Middle frontal gyrus (tissue), 1 donor: Measurements from ENCODE around the gene EIF5AL1.
"Not testable (repeated sequence)": the region's sequence is repeated elsewhere in the genome, so short reads cannot be mapped to it uniquely, and the experiment has no call there.

Experiments
- DNase-seq: peaks from one replicate; pipeline ENCODE4 v3.0.0-alpha.2; 2015; ENCODE audit warnings: low spot score; ENCODE audit errors: extremely low spot score

EIF5AL1 gene

DNA sequence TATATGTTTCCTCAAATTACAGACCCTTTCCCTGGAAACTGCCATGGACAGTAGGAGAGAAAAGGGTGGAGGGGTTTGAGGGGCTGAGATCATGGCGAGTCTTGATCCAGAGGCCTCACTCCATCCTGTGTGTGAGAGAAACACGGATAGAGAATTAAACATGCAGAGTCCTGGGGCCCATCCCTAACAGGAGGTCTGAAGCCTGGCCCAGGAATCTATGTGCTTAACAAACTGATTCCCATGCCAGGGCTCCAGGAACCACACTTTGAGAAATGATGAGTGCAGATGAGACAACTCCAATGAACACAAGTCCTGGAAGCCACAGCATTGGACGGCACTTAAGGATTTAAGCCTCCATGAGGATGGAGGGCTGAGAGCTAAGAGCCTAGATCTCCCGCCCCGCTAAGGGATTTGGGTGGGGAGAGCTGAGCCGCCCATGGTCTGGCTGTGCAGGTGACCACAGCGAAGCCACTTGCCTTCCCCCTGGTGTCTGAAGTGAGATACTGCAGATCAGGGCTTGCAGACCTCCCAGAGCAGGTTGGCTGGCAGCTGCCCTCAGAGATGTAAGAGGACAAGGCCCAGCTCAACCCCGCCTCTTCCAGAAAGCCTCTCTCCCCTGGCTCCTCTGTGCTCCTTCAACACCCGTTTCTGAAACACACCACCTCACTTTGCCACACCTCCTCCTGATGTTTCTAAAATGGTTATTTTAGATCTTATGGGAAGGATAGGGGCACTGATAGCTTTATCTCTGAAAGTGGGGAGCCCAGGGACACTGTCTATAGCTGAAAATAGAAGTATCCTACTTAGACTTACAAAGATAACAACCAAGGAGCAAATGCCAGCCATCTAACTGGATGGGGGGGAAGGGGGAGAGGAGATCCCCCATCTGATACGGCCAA lies 24.8 kb upstream of the EIF5AL1 start:
- no peak for DNase-seq

DNA sequence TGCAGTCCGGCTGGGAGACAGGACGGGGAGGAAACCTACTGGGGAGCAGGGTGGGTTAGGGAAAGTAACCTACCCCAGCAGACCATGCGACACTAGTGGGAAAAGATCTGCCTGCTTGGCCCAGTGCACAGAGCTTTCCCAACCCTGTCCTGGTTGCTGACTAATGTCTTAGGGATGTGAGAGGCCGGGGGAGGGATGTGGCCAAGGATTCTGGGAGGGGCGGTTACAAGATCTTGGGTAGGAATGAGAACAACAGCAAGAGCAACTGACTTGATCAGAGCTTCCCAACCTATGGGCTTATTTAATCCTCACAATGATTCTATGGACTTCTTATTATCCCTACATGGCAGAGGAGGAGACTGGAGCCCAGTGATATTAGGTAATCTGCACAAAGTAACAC lies 24.0 kb upstream of the EIF5AL1 start:
- DNase-seq: no peak

DNA sequence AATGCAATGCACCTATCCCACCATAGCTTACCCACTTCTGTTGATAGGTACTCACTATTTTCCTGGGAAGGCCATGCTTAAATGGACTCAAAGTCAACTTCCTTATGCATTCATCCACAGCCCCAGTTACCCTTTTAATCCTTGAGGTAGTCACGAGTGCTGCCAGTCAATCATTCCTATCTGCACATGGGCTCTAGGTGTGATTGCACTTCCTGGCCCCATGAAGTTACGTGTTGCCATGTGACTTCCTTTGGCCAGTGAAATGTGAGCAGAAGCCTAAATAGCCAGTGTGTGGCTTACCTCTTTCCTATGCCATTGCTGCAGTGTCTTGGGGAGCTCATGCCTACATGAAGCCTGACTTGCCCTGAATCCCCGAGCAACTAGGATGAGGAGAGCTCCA lies 23.5 kb upstream of the EIF5AL1 start:
- DNase-seq: no peak

DNA sequence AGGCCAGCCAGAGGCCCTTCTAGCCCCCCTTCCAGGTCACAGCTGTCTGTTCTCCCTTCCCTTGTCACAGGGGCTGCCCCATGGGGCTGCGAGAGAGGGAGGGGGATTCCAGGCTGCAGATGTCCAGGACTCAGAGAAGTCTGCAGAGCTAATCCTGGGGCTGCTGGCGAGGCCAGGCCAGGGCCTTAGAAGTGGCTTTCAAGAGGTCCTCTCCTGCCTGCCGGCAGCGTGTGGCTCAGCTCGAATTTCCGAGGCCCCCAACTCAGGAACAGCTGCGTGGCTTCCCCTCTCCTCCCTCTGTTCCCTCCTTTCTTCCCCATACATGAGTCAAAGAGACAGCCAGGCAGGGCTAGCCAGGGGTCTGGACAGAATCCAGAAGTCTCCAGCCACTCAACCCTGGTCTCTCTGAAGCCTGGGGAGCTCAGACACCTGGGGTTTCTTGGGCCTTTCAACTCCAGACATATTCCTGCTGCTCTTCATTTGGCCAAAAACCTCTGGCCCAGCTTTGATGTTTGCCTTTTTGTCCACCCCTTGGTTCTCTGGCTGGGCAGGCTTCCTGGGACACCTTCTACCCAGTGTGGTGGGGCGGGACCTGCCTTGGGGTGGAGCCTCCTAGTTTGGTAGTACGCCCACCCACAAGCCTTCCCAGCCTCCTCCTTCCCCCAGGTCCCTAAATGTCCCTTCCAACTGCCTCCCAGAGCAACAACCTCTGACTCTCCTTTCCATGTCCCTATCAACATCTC lies 21.8 kb upstream of the EIF5AL1 start:
- no peak for DNase-seq

DNA sequence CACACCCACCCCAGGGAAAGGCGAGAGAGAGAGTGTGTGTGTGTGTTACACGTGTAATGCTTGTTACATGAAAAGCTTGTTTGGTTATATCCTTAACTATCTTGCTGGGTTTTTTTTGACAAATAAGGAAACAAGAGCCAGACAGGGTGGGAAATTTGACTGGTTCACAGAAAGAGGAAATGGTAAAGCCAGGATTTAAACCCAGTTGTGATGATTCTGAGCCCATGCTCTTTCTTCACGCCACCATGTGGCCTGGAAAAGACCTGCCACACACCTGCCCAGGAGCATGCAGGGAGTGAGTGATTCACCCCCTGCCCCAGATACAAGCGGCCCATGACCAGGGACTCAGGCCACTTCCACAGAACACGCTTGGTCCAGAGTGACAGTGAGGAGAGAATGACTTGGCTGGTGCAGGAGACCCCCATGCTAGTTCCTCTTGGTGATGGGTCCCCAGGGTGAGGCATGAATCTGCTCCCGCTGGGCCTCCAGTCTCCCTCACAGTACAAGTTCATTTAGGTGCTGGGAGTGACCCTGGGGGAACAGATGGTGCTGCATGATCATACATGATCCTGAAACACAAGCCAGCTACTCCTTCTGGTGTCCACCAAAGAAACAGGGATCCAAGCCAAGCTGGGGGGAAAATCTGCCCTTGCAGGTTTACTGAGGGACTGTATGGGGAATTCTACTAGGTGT lies 21.0 kb upstream of the EIF5AL1 start:
- no peak for DNase-seq

DNA sequence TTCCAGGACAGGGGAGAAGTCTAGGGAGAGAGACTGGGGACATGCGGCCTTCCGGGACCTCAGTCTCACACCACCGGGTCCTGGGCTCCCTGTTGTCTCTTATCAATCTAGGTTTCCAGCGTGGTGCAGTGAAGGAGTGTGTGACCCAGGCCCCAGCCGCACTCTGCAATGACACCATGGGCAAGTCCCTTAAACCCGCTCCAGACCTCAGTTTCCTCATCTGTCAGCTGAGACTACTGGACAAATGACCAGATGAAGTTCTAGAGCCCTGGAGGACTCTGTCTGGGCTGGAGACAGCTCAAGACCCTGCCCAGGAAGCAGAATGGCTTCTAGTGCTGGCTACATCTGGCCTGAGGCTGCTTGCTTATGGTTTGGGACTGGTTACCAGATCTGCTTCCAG lies 20.1 kb upstream of the EIF5AL1 start:
- no peak for DNase-seq

DNA sequence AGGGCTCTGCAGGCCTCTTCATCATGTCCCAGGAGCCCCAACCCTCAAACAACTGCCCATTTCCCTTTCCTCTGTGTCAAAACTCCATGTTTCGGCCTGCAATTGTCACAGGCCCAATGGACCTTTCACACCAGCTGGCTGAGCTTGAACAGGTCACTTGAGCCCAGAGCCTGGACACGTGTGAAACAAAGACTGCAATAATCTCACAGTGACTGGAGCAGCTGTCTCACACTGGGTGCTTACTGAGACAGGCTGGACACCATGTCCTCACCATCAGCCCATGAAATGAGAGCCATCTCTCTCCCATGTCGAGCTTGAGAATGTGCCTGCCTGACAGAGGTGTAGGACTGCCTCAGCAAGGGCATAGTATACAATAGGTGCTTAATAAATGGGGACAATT lies 19.5 kb upstream of the EIF5AL1 start:
- no peak for DNase-seq

DNA sequence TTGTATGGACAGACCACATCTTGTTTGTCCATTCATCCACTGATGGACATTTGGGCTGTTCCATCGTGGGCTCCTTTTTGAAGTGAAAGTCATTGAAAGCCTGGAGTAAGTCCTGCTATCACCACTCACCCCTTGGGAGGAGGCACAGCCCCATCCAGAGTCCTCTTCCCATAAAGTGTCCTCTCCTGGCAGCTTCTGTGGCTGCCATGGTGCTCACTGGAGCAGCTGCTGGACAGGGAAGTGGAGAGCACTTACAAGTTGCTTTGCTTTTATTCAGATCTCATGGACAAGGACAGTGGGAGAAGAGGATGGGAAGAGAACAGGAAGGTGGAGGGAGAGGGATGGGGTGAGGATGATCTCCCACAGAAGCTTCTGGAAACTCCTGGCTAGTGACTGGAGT lies 18.5 kb upstream of the EIF5AL1 start:
- DNase-seq: no peak

DNA sequence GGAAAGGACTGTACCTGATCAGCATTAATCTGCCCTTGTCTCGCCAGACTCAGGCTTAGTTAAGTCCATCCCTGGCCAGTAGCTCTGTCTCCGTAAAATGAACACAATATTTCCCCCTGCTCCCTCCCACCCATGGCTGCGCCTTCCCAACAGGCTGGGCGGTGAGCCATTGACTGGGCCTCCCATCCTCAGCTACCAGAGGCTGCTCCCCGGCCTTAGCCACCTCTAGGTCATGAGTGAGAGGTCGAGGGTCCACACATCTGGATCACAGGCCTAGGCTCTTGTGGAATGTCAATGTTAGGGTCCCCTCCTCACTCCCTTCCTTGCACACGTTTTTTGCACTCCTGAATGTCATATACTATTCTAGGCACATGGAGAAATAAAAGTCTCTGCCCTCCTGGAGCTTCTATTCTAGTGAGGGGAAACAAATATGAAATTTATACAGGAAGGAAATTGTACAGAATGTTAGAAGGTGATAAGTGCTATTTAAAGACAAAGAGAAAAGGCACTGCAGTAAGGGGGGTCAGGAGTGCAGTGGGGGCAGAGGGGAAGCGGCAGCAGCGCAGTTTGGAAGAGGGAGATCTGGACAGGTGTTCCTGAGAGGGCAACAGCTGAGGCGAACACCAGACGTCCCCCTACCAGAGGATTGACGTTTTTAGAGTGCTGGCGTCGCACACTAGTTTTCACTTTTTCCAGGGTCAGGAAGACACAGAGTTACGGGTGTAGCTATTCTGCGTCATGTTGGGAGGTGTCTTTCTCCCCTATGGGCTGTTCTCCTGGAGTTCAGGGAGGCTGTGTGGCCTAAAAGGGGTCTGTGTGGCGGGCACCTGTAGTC lies 17.2 kb upstream of the EIF5AL1 start:
- DNase-seq: no peak

DNA sequence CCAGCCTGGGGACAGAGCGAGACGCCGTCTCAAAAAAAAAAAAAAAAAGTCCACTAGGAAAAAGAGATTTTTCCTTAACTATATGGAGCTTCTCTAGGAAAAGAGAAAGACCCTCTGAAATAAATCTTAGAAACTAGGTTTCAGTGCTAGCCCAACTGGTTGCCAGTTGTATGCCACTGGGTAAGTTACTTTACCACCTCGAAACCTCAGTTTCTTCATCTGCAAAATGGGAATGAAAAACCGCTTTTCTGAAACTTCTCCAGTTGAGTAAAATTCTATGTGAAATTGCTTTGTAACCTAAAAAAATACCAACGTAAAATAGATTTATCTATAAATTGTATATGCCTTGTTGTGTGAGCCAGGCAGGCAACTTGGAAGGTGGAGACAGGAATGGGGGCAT lies 16.5 kb upstream of the EIF5AL1 start:
- no peak for DNase-seq

DNA sequence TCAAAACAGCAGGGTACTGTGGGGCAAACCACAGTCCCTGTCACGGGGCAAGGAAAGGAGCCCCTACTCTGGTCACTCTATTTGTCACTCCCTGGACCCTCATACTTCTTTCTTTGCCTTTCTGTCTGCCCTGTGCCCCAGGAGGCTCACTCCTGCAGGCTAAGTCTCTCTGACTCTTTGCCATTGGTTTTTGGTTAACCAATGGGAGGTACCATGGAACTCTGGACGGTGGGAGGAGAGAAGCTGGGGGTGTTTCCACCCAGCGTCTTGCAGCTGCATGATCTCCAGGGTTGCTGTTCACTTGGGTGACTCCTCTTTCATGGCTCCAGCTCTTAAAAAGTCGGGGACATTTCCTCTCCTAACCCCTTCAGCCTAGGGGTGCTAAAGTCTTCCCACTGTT lies 15.4 kb upstream of the EIF5AL1 start:
- DNase-seq: no peak

DNA sequence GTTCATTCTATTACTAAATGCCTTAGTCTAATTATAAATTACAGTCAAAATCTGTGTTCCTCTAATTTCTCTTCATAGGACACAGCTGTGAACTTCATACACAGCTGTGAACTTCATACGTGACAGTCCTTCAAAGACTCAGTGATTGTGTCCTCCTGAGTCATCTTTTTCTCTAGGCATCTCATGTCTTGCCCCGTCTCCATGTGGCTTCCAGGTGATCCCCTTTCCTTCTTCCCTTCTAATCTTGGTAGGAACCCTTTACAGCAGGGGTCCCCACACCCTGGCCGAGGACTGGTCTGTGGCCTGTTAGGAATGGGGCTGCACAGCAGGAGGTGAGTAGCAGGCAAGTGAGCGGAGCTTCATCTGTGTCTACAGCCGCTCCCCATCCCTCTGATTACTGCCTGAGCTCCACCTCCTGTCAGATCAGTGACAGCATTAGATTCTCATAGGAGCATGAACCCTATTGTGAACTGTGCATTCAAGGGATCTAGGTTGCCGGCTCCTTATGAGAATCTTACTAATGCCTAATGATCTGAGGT lies 14.0 kb upstream of the EIF5AL1 start:
- DNase-seq: no peak

DNA sequence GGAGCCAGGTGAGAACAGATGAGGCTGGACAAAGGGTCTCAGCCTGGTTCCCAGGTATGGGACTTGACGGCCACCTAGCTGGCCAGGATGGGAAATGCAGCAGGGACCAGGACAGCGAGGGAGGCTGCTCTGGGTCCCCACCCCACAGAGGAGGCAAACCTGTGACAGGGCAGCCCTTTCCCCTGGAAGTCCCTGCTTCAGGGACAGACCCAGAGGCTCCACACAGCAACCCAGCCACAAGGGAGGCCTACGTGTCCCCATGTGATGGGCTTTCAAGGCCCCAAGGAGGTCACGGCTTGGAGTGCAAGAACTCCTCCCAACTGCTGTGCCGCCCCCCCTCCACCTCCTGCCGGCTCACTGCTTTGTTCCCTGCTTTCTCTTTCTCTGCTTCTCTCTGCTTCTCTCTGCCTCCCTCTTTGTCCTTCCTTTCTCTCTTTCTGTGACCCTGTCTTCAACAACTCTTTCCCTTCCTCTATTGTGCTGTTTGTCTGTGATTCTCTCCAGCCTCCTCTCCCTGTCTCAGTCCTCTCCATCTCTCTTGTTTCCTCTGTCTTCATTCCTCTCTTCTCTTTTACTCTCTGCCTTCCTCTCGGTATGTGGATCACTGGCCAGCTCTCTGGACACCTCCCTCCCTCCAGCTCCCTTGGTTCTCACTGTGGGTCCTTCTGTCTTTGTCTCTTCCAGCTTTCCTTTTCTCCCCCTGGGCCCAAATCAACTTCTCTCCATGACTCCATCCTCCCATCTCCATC lies 9.6 kb upstream of the EIF5AL1 start:
- no peak for DNase-seq

DNA sequence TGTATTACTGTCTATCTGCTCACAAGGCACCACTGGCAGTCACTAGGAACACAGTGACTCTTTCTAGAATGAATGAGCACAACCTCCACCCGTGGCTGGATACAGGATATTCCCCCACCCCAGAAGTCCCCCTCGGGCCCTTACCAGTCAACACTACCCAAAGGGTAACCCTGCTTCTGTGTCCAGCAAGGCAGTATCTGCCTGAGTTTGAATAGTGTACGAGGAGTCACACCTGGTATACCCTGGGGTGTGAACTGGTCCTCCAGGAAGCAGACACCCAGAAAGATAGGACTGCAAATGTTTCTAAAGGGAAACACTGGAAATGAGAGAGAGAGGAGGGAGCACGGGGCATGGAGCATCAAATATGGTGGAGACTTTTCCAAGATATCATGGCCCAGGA lies 8.5 kb upstream of the EIF5AL1 start:
- DNase-seq: not testable (repeated sequence)

DNA sequence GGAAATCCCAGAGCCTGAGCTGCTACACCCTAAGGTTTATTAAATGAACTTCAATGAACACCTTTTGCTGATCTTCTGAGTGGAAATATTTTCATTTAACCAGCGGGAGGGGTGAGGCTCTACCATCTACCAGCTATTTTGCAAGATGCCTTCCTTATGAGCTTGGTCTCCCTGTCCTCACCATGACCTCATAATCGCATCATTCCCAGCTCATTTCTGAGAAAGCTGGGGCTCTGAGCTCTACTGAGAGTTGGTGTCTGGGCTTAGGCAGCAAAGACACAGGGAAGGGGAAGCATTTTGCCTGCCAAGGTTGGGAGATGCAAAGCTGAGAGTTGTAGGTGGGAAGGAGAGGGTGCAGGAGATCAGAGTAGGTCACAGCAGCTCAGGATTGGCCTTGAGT lies 7.8 kb upstream of the EIF5AL1 start:
- not testable (repeated sequence) for DNase-seq

DNA sequence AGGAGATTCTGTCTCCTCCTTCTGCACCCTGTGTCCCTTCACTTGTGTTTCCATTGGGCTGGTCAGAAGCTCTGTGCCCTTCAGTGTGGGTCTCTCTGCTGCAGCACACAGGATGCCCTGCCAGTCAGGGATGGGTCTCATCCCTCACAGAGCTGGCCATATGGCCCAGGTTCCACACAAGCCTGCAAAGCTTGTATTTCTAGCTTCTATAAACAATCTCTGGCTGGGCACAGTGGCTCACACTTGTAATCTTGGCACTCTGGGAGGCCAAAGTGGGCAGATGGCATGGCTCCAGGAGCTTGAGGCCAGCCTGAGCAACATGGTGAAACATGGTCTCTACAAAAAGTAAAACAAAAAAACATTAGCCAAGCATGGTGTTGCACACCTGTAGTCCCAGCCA lies 7.0 kb upstream of the EIF5AL1 start:
- not testable (repeated sequence) for DNase-seq

DNA sequence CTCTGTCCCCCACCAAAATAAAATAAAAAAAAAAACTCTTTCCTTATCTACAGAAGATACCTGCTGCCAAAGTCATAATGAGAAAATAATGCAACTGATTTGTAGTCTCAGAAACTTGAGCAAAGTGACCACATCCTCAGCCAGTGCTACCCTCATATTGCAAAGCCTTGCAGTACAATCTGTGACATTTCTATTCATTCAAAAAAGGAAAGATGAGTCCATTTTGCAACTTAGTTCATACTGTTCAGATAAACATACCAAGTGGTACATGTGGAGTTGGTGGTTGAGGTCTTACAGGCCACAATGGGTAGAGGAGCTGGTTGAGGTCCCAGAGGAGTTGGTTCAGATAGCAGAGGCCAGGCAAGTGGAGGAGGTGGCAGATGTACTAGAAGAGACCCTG lies 6.5 kb upstream of the EIF5AL1 start:
- DNase-seq: no peak

DNA sequence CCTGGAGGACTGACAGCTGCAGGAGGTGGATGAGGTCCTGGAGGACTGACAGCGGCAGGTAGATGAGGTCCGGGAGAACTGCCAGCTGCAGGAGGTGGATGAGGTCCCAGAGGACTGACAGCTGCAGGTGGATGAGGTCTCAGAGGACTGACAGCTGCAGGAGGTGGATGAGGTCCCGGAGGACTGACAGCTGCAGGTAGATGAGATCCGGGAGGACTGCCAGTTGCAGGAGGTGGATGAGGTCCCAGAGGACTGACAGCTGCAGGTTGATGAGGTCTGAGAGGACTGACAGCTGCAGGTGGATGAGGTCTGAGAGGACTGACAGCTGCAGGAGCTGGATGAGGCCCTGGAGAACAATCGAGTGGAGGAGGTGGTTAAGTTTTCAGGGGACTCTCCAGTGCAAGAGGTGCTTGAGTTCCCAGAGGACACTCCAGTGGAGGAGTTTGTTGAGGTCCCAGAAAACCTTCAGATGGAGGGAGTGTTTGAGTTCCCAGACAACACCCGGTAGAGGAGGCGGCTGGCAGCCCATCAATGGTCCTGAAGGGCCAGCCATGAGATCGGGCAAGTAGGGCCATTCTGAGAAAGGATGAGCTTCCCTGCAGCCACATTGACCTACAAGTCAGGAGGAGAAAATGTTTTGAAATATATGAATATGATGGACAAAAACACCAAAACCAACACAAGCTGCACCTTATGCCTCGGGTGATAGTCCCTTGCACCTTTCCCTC lies 4.7 kb upstream of the EIF5AL1 start:
- DNase-seq: no peak

DNA sequence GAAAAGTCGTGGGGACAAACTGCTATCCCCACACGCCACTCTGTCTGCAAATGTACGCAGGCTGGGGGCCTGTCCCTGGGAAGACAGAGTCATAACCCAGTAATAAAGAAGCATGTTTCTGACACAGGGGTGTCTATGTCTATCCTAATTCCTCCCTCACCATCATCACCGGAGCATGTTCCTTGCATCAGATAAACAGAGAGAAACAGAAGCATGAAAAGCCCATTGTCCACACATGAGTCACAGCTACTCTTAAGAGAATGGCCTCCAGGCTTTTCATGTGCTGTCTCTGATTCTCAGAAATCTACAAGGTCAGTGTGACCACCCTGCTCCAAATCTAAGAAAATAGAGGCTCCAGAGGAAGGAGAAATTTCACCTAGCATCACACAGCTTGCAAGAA lies 4.1 kb upstream of the EIF5AL1 start:
- not testable (repeated sequence) for DNase-seq
